GM06990 (cell line): ENCODE measurements around the gene UGT1A3.

Experiments used
- DNase-seq: peaks from one replicate; pipeline ENCODE4 v3.0.0-alpha.2; 2011; ENCODE audit not compliant: insufficient read length; ENCODE audit errors: extremely low read depth
- H3K27me3 ChIP-seq: replicated peaks from 2 replicates; pipeline ENCODE4 v1.6.0; 2011; ENCODE audit warnings: low read length; ENCODE audit not compliant: control insufficient read depth, insufficient read depth
- H3K36me3 ChIP-seq: 2 replicates; pipeline ENCODE4 v1.5.1; 2011; ENCODE audit warnings: low read length; ENCODE audit not compliant: control insufficient read depth, insufficient read depth
- H3K4me3 ChIP-seq: replicated peaks from 2 replicates; pipeline ENCODE4 v1.5.1; 2011; ENCODE audit warnings: low read depth, mild to moderate bottlenecking, control low read depth, low read length
- CTCF ChIP-seq: IDR thresholded peaks from 2 replicates; pipeline ENCODE4 v1.5.1; 2011; ENCODE audit warnings: low read length, control low read depth, mild to moderate bottlenecking, inconsistent platforms; ENCODE audit not compliant: insufficient read depth, poor library complexity, severe bottlenecking

Gene UGT1A3

GRCh38 chr2:233811087-233811486, 82.2 kb downstream of the UGT1A3 start:
- DNase-seq: no peak
- Histone ChIP-seq H3K36me3 (no peaks in the 10 kb centered on the region), H3K4me3 (no peak overlapping the region), H3K27me3 (no peaks in the 10 kb centered on the region; the same call in none of the 2 replicates)
- TF ChIP-seq CTCF: no peak

GRCh38 chr2:233811732-233812131, 82.9 kb downstream of the UGT1A3 start:
- Histone ChIP-seq H3K4me3 (no peak overlapping the region), H3K27me3 (no peaks in the 10 kb centered on the region; the same call in none of the 2 replicates), H3K36me3 (no peaks in the 10 kb centered on the region)
- DNase-seq: no peak
- no peak for TF ChIP-seq CTCF

GRCh38 chr2:233813236-233814055, 84.6 kb downstream of the UGT1A3 start:
- H3K36me3 ChIP-seq: no peaks in the 10 kb centered on the region
- no peaks in the 10 kb centered on the region; the same call in 1 of the 2 replicates for H3K27me3 ChIP-seq
- TF ChIP-seq CTCF: no peak
- H3K4me3 ChIP-seq: no peak overlapping the region
- DNase-seq: no peak

DNA sequence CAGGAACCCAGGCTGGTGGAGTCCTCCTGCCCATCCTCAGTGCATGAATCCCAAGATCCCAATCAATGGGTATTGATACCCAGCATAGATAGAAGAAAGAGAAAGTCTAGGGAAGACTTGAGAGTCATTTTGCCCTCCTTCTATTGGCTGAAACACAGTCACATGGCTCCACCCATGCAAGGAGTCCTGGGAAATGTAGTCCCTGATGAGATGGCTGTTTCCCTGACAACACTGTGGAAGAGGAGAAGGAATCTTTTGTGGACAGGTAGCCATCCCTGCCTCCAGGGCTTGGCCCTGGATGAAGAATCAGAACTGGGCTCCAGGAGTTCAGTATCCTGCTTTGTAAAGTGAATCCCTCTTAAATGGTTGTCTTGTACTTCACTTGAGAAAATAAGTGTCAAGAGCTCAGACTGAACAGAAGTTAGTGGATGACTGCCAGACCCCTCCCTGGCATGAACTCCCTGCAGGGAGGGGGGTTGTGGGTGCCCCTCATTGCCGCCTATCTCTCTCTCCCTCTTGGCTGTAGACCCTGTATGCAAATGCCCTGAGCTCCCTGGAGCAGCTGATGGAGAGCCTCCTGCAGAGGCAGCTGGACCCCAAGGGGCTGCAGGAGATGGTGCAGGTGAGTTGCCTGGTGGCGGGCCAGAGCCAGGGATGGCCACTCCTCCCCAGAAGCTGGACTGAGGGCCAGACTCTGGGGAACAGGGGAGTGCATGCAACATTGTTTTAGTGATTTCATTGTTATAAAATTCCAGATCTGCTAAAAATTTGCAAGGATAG, 85.4 kb downstream of the UGT1A3 start:
- TF ChIP-seq CTCF: no peak
- Histone ChIP-seq H3K36me3 (no peaks in the 10 kb centered on the region), H3K4me3 (no peak overlapping the region), H3K27me3 (no peaks in the 10 kb centered on the region)
- DNase-seq: no peak

DNA sequence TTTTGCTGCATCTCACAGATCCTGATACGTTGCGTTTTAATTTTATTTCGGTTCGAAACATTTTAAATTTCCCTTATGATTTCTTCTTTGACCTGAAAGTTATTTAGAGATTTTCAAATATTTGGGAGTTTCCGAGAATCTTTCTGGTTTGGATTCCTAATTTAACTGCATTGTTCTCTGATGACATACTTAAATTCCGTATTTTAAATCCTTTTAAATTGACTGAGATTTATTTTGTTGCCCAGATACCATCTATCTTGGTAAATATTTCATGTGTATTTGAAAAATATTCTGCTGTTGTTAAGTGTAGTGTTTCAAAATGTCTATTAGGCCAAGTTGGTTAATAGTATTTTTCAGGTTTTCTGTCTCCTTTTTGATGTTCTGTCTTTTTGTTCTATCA, 87.0 kb downstream of the UGT1A3 start:
- TF ChIP-seq CTCF: no peak
- H3K36me3 ChIP-seq: no peaks in the 10 kb centered on the region
- no peak for DNase-seq
- H3K4me3 ChIP-seq: no peak overlapping the region
- 0 out of 2 replicates have a peak, but pooled peaks cover 2% of the 10 kb centered on the region for H3K27me3 ChIP-seq
